ENCODE measurements around the gene A1BG. TPM values are rescaled to one million over a fixed set of nuclear protein-coding genes. Genes with fewer than 3 reads are reported as not detected.

The A1BG gene
- total and polyA plus RNA-seq, 4 donors: 1.2 to 53.4 (median 18.6) TPM

DNA sequence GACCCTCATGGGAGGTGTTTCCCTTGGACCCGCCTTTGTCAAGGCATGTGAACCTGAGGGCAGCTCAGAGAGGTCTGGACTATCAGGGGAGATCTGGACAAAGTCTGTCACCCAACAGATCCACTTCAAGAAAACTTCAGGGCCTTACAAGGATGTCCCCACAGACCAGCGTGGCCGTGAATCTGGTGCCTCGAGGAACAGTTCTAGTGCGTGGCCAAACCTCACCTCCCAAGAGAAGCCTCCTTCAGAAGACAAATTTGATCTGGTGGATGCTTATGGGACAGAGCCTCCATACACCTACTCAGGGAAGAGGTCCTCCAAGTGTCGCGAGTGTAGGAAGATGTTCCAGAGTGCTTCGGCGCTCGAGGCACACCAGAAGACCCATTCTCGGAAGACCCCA lies 15.0 kb downstream of the A1BG start:
- H3K4me3 ChIP-seq: no peak overlapping the region
- TF ChIP-seq, protein P1, sequence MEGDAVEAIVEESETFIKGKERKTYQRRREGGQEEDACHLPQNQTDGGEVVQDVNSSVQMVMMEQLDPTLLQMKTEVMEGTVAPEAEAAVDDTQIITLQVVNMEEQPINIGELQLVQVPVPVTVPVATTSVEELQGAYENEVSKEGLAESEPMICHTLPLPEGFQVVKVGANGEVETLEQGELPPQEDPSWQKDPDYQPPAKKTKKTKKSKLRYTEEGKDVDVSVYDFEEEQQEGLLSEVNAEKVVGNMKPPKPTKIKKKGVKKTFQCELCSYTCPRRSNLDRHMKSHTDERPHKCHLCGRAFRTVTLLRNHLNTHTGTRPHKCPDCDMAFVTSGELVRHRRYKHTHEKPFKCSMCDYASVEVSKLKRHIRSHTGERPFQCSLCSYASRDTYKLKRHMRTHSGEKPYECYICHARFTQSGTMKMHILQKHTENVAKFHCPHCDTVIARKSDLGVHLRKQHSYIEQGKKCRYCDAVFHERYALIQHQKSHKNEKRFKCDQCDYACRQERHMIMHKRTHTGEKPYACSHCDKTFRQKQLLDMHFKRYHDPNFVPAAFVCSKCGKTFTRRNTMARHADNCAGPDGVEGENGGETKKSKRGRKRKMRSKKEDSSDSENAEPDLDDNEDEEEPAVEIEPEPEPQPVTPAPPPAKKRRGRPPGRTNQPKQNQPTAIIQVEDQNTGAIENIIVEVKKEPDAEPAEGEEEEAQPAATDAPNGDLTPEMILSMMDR (IDR thresholded peaks at IDR 0.05; ENCODE audit: control extremely low read depth, extremely low read depth): no peak
- H3K27ac ChIP-seq (ENCODE audit: low read depth in 1 of 2, low read length in 1 of 2): no peak overlapping the region
- H3K27me3 ChIP-seq (ENCODE audit: control insufficient read depth in 3 of 3, insufficient read depth in 3 of 3, low read length in 2 of 3): no peaks in the 10 kb centered on the region
- peaks cover 0 to 38% (median 23%) of the 10 kb centered on the region in 4 donors for H3K36me3 ChIP-seq (ENCODE audit: control insufficient read depth in 4 of 4, insufficient read depth in 4 of 4, low read length in 4 of 4)
- no peak for ATAC-seq (ENCODE audit: insufficient read depth, low FRiP score)
- peaks cover 0 to 1% (median 0%) of the 10 kb centered on the region in 5 donors for H3K4me1 ChIP-seq (ENCODE audit: control insufficient read depth in 5 of 5, insufficient read depth in 5 of 5, low read length in 5 of 5)
- H3K9me3 ChIP-seq (ENCODE audit: control insufficient read depth in 4 of 4, insufficient read depth in 3 of 4, low read length in 3 of 4): peaks cover 0 to 10% (median 0%) of the 10 kb centered on the region in 4 donors
- no peak for DNase-seq
- no peak overlapping the region for H3K9ac ChIP-seq (ENCODE audit: insufficient read depth in 1 of 2, low read length in 2 of 2)
- 97% methylated on average over 11 of the region's 11 CpGs for WGBS, 2 donors

DNA sequence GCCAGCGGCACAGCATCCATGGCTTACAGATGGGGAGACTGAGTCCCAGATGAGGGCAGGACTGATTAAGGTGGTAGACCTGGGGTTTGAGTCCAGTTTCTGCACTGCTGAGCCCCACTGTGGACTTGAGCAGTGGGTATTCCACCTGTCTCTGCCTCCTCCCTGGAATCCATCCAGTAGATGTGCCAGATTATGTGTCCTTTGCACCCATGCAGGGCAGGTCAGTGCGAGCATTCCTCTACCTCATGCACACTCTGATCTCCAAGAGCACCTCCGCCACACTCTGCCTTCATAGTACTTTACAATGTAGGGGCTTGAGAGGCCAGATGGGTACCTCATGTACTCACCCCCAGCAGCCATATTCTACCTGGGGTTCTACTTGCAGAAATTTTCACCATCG lies 16.5 kb downstream of the A1BG start:
- Histone ChIP-seq H3K4me1 (ENCODE audit: control insufficient read depth in 5 of 5, insufficient read depth in 5 of 5, low read length in 5 of 5) (peaks cover 0 to 1% (median 0%) of the 10 kb centered on the region in 5 donors), H3K4me3 (no peak overlapping the region), H3K36me3 (ENCODE audit: control insufficient read depth in 4 of 4, insufficient read depth in 4 of 4, low read length in 4 of 4) (peaks cover 0 to 37% (median 23%) of the 10 kb centered on the region in 4 donors), H3K27me3 (ENCODE audit: control insufficient read depth in 3 of 3, insufficient read depth in 3 of 3, low read length in 2 of 3) (no peaks in the 10 kb centered on the region), H3K27ac (ENCODE audit: low read depth in 1 of 2, low read length in 1 of 2) (no peak overlapping the region), H3K9ac (ENCODE audit: insufficient read depth in 1 of 2, low read length in 2 of 2) (no peak overlapping the region), H3K9me3 (ENCODE audit: control insufficient read depth in 4 of 4, insufficient read depth in 3 of 4, low read length in 3 of 4) (peaks cover 0 to 10% (median 0%) of the 10 kb centered on the region in 4 donors)
- 98% methylated on average over 4 of the region's 4 CpGs for WGBS, 2 donors
- DNase-seq (no peak), ATAC-seq (ENCODE audit: insufficient read depth, low FRiP score) (no peak)
- TF ChIP-seq, protein P1 (IDR thresholded peaks at IDR 0.05; ENCODE audit: control extremely low read depth, extremely low read depth): no peak

DNA sequence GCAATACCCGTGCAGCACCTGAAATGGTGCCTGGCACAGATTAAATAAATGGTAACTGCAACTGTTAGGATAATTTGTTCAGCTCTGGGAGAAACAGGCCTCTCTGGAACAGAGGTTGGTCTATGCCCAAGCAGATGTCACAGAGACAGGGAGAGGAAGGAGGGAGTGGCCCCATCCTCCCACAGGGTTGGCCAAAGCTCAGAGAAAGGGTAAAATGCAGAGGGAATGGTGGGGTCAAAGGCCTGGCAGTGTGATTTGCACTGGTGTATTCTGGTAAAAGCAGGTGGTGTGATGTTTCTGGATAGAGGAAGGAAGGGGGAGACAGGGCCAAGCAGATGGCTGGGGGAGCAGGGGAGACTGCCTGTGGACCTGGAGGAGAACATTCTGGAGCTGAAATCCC lies 17.1 kb downstream of the A1BG start:
- peaks cover 0 to 10% (median 0%) of the 10 kb centered on the region in 4 donors for H3K9me3 ChIP-seq (ENCODE audit: control insufficient read depth in 4 of 4, insufficient read depth in 3 of 4, low read length in 3 of 4)
- DNase-seq: no peak
- peaks cover 0 to 1% (median 0%) of the 10 kb centered on the region in 5 donors for H3K4me1 ChIP-seq (ENCODE audit: control insufficient read depth in 5 of 5, insufficient read depth in 5 of 5, low read length in 5 of 5)
- no peak overlapping the region for H3K9ac ChIP-seq (ENCODE audit: insufficient read depth in 1 of 2, low read length in 2 of 2)
- 96 to 99% methylated on average over 1 of the region's 1 CpG for WGBS, 2 donors
- H3K27ac ChIP-seq (ENCODE audit: low read depth in 1 of 2, low read length in 1 of 2): no peak overlapping the region
- TF ChIP-seq, protein P1 (IDR thresholded peaks at IDR 0.05; ENCODE audit: control extremely low read depth, extremely low read depth): no peak
- ATAC-seq (ENCODE audit: insufficient read depth, low FRiP score): no peak
- no peak overlapping the region for H3K4me3 ChIP-seq
- H3K27me3 ChIP-seq (ENCODE audit: control insufficient read depth in 3 of 3, insufficient read depth in 3 of 3, low read length in 2 of 3): no peaks in the 10 kb centered on the region
- H3K36me3 ChIP-seq (ENCODE audit: control insufficient read depth in 4 of 4, insufficient read depth in 4 of 4, low read length in 4 of 4): peaks cover 0 to 36% (median 22%) of the 10 kb centered on the region in 4 donors

DNA sequence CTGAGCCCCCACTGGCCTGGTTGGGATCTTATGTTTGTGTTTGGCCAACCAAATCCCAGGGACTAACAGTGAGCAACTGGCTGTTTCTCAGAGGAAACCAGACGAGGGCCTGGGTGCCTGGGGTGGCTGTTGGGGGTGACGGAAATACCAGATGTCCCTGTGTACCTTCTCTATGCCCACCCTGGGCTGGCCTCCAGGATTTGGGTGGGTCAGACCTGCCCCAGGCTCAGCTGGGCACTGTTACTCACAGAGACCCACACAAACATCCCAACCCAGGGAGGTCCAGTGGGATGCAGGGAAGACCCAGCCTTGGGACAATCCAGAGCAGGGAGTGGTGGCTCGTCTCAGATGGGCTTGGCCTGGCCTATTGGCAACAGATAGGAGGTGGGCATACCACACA lies 17.7 kb downstream of the A1BG start:
- 86 to 92% methylated on average over 3 of the region's 3 CpGs for WGBS, 2 donors
- DNase-seq (no peak), ATAC-seq (ENCODE audit: insufficient read depth, low FRiP score) (no peak)
- TF ChIP-seq, protein P1 (IDR thresholded peaks at IDR 0.05; ENCODE audit: control extremely low read depth, extremely low read depth): no peak
- Histone ChIP-seq H3K9ac (ENCODE audit: insufficient read depth in 1 of 2, low read length in 2 of 2) (no peak overlapping the region), H3K36me3 (ENCODE audit: control insufficient read depth in 4 of 4, insufficient read depth in 4 of 4, low read length in 4 of 4) (peaks cover 0 to 36% (median 21%) of the 10 kb centered on the region in 4 donors), H3K27me3 (ENCODE audit: control insufficient read depth in 3 of 3, insufficient read depth in 3 of 3, low read length in 2 of 3) (no peaks in the 10 kb centered on the region), H3K4me1 (ENCODE audit: control insufficient read depth in 5 of 5, insufficient read depth in 5 of 5, low read length in 5 of 5) (peaks cover 0 to 1% (median 0%) of the 10 kb centered on the region in 5 donors), H3K27ac (ENCODE audit: low read depth in 1 of 2, low read length in 1 of 2) (no peak overlapping the region), H3K9me3 (ENCODE audit: control insufficient read depth in 4 of 4, insufficient read depth in 3 of 4, low read length in 3 of 4) (peaks cover 0 to 10% (median 0%) of the 10 kb centered on the region in 4 donors), H3K4me3 (no peak overlapping the region)
